A549 (cell line): ENCODE data around the gene TMEM141.

Source experiments
- BHLHE40 ChIP-seq: IDR thresholded peaks from 2 replicates; pipeline ENCODE4 v1.6.1; 2012; ENCODE audit warnings: low read depth, low read length, inconsistent platforms
- CBX2 ChIP-seq: fragments of 200-600 bp; sonication (generic); IDR thresholded peaks from 2 replicates; pipeline ENCODE4 v1.6.1; 2016; ENCODE audit warnings: low read depth, mild to moderate bottlenecking, borderline replicate concordance
- CEBPB ChIP-seq, 2 experiments: fragments of >200 bp in 1 of 2; sonication (Bioruptor Twin) in 1 of 2; formaldehyde crosslinking in 1 of 2; IDR thresholded peaks; 2 replicates each; pipeline ENCODE4 v1.6.1; 2012 to 2016
- FOSL2 ChIP-seq, 2 experiments: fragments of 450-650 bp in 1 of 2; fragments of >200 bp in 1 of 2; sonication (Bioruptor Twin) in 1 of 2; formaldehyde crosslinking; IDR thresholded peaks; 2 replicates each; pipeline versions ENCODE4 v1.5.0 to v1.6.1; 2016 to 2020; ENCODE audit warnings: mild to moderate bottlenecking in 1 of 2, moderate library complexity in 1 of 2
- POLR2A ChIP-seq: IDR thresholded peaks from 2 replicates; pipeline ENCODE4 v1.6.1; 2012; ENCODE audit warnings: mild to moderate bottlenecking, low read length
- RAD21 ChIP-seq, 2 experiments: fragments of >200 bp in 1 of 2; sonication (Bioruptor Twin) in 1 of 2; formaldehyde crosslinking in 1 of 2; IDR thresholded peaks in 1 of 2; conservative IDR thresholded peaks in 1 of 2; 2 replicates in 1 of 2; 3 replicates in 1 of 2; pipeline ENCODE4 v1.6.1; 2012 to 2018; ENCODE audit warnings: inconsistent platforms in 1 of 2
- RCOR1 ChIP-seq: fragments of 150-350 bp; IDR thresholded peaks from 2 replicates; pipeline ENCODE4 v1.6.1; 2014; ENCODE audit warnings: antibody characterized with exemption, low read length, low read depth
- SREBF2 ChIP-seq: fragments of 450-650 bp; IDR thresholded peaks from 2 replicates; pipeline ENCODE4 v1.6.1; 2014; ENCODE audit warnings: mild to moderate bottlenecking, moderate library complexity
- TF ChIP-seq, protein P1 (sequence below): fragments of >200 bp; sonication (Bioruptor Twin); formaldehyde crosslinking; IDR thresholded peaks from 3 replicates; pipeline ENCODE4 v1.5.1; 2016
- TF ChIP-seq, protein P2 (sequence below): fragments of 200-600 bp; sonication (generic); IDR thresholded peaks from 2 replicates; pipeline ENCODE4 v1.6.1; 2016; ENCODE audit warnings: antibody characterized with exemption, mild to moderate bottlenecking, moderate library complexity
- TF ChIP-seq, protein P3 (sequence below): fragments of 150-350 bp; IDR thresholded peaks from 2 replicates; pipeline ENCODE4 v1.6.1; 2014; ENCODE audit warnings: low read depth, mild to moderate bottlenecking, low read length

- TF ChIP-seq POLR2A = no peak; the same call in 1 of the 2 replicates
- TF ChIP-seq, protein P1, sequence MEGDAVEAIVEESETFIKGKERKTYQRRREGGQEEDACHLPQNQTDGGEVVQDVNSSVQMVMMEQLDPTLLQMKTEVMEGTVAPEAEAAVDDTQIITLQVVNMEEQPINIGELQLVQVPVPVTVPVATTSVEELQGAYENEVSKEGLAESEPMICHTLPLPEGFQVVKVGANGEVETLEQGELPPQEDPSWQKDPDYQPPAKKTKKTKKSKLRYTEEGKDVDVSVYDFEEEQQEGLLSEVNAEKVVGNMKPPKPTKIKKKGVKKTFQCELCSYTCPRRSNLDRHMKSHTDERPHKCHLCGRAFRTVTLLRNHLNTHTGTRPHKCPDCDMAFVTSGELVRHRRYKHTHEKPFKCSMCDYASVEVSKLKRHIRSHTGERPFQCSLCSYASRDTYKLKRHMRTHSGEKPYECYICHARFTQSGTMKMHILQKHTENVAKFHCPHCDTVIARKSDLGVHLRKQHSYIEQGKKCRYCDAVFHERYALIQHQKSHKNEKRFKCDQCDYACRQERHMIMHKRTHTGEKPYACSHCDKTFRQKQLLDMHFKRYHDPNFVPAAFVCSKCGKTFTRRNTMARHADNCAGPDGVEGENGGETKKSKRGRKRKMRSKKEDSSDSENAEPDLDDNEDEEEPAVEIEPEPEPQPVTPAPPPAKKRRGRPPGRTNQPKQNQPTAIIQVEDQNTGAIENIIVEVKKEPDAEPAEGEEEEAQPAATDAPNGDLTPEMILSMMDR = no peak
- no peak for TF ChIP-seq CEBPB (IDR thresholded peaks at IDR 0.05)
- no peak for TF ChIP-seq CBX2
- no peak for TF ChIP-seq RAD21 (conservative IDR thresholded peaks at IDR 0.05 in 1 of 2, IDR thresholded peaks at IDR 0.05 in 1 of 2)
- TF ChIP-seq, protein P2, sequence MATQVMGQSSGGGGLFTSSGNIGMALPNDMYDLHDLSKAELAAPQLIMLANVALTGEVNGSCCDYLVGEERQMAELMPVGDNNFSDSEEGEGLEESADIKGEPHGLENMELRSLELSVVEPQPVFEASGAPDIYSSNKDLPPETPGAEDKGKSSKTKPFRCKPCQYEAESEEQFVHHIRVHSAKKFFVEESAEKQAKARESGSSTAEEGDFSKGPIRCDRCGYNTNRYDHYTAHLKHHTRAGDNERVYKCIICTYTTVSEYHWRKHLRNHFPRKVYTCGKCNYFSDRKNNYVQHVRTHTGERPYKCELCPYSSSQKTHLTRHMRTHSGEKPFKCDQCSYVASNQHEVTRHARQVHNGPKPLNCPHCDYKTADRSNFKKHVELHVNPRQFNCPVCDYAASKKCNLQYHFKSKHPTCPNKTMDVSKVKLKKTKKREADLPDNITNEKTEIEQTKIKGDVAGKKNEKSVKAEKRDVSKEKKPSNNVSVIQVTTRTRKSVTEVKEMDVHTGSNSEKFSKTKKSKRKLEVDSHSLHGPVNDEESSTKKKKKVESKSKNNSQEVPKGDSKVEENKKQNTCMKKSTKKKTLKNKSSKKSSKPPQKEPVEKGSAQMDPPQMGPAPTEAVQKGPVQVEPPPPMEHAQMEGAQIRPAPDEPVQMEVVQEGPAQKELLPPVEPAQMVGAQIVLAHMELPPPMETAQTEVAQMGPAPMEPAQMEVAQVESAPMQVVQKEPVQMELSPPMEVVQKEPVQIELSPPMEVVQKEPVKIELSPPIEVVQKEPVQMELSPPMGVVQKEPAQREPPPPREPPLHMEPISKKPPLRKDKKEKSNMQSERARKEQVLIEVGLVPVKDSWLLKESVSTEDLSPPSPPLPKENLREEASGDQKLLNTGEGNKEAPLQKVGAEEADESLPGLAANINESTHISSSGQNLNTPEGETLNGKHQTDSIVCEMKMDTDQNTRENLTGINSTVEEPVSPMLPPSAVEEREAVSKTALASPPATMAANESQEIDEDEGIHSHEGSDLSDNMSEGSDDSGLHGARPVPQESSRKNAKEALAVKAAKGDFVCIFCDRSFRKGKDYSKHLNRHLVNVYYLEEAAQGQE = no peak
- TF ChIP-seq, protein P3, sequence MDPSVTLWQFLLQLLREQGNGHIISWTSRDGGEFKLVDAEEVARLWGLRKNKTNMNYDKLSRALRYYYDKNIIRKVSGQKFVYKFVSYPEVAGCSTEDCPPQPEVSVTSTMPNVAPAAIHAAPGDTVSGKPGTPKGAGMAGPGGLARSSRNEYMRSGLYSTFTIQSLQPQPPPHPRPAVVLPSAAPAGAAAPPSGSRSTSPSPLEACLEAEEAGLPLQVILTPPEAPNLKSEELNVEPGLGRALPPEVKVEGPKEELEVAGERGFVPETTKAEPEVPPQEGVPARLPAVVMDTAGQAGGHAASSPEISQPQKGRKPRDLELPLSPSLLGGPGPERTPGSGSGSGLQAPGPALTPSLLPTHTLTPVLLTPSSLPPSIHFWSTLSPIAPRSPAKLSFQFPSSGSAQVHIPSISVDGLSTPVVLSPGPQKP = no peak
- no peak for TF ChIP-seq SREBF2
- TF ChIP-seq RCOR1 = no peak
- TF ChIP-seq BHLHE40 = no peak
- no peak for TF ChIP-seq FOSL2 (IDR thresholded peaks at IDR 0.05)
- TF ChIP-seq FOSL2 (CRISPR knock-in tag; IDR thresholded peaks at IDR 0.05) = no peak
Observed at GRCh38 chr9:136838314-136839228, 47.4 kb downstream of the TMEM141 start.
